Measurements from ENCODE around the gene NLN. TPM values are rescaled to one million over a fixed set of nuclear protein-coding genes. Genes with fewer than 3 reads are reported as not detected.

NLN gene
- total and polyA plus RNA-seq, 12 donors = 1.5 to 17.4 (median 13.4) TPM

DNA sequence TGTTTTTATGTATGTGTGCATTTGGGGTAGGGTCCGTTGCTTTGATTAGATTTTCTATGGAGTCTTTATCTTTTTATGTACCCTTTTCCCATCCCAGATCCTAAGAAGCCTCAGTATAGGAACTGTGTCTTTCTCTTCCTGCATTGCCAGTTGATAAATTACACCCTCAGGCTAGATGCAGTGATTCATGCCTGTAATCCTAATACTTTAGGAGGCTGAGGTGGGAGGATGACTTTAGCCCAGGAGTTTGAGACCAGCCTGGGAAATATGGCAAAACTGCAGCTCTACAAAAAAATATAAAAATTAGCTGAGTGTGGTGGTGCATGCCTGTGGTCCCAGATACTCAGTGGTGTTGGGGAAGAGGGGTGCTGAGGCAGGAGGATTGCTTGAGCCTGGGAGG is 40.2 kb downstream of the NLN start:
- TF ChIP-seq, protein P1, sequence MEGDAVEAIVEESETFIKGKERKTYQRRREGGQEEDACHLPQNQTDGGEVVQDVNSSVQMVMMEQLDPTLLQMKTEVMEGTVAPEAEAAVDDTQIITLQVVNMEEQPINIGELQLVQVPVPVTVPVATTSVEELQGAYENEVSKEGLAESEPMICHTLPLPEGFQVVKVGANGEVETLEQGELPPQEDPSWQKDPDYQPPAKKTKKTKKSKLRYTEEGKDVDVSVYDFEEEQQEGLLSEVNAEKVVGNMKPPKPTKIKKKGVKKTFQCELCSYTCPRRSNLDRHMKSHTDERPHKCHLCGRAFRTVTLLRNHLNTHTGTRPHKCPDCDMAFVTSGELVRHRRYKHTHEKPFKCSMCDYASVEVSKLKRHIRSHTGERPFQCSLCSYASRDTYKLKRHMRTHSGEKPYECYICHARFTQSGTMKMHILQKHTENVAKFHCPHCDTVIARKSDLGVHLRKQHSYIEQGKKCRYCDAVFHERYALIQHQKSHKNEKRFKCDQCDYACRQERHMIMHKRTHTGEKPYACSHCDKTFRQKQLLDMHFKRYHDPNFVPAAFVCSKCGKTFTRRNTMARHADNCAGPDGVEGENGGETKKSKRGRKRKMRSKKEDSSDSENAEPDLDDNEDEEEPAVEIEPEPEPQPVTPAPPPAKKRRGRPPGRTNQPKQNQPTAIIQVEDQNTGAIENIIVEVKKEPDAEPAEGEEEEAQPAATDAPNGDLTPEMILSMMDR (IDR thresholded peaks at IDR 0.05) = no peak
- H3K4me3 ChIP-seq = no peak overlapping the region
- WGBS, 2 donors = 87 to 90% methylated on average over 1 of the region's 1 CpG
- H3K4me1 ChIP-seq = peaks cover 0 to 13% (median 4%) of the 10 kb centered on the region in 9 donors
- no peaks in the 10 kb centered on the region for H3K27me3 ChIP-seq
- intact Hi-C loops (cut with DNase I) = loop anchor here in 1 of 10 donors (5.0 kb wide), 1 partner anchor 410 kb away; no protein-coding TSS in a partner anchor
- H3K36me3 ChIP-seq = peaks cover 0 to 21% (median 0%) of the 10 kb centered on the region in 9 donors
- no peak for ATAC-seq
- no peak for DNase-seq
- H3K9me3 ChIP-seq = no peaks in the 10 kb centered on the region
- H3K27ac ChIP-seq = no peak overlapping the region

DNA sequence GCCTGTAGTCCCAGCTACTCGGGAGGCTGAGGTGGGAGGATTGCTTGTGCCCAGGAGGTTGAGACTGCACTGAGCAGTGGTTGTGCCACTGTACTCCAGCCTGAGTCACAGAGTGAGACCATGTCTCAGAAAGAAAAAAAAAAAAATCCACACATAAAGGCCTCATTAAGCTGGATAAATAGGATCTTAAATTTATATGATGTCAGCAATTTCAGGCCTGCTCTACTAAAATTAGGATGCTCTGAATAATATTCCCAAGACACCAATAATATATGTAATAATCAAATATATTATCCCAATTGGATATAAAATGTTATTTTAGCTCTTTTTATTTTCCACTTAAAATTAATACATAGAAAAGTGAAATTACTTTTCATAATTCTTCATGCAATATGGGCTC is 43.6 kb downstream of the NLN start:
- ATAC-seq = no peak
- intact Hi-C loops (cut with DNase I) = no loop called here
- TF ChIP-seq, protein P1 (IDR thresholded peaks at IDR 0.05) = no peak

DNA sequence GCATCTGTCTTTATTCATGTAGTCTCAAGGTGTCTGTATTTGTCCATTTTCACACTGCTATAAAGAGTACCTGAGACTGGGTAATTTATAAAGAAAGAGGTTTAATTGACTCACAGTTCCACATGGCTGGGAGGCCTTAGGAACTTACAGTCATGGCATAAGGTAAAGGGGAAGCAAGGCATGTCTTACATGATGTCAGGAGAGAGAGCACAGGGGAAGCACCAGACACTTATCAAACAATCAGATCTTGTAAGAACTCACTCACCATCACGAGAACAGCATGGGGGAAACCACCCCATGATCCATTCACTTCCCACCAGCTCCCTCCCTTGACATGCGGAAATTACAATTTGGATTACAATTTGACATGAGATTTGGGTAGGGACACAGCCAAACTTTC is 44.2 kb downstream of the NLN start:
- peaks cover 0 to 4% (median 0%) of the 10 kb centered on the region in 9 donors for H3K36me3 ChIP-seq
- no peak overlapping the region for H3K4me3 ChIP-seq
- no peaks in the 10 kb centered on the region for H3K9me3 ChIP-seq
- H3K27ac ChIP-seq = no peak overlapping the region
- DNase-seq (no peak), ATAC-seq (no peak)
- intact Hi-C loops (cut with DNase I) = no loop called here
- H3K4me1 ChIP-seq = peaks cover 0 to 4% (median 3%) of the 10 kb centered on the region in 9 donors
- TF ChIP-seq, protein P1 (IDR thresholded peaks at IDR 0.05) = no peak
- no peaks in the 10 kb centered on the region for H3K27me3 ChIP-seq
- 70 to 90% methylated on average over 2 of the region's 2 CpGs for WGBS, 2 donors

More for the DNA sequence above, 43.6 kb downstream of the NLN start:
- no peak overlapping the region for H3K27ac ChIP-seq
- H3K27me3 ChIP-seq = no peaks in the 10 kb centered on the region
- no peak overlapping the region for H3K4me3 ChIP-seq
- H3K4me1 ChIP-seq = peaks cover 0 to 10% (median 4%) of the 10 kb centered on the region in 9 donors
- H3K36me3 ChIP-seq = peaks cover 0 to 4% (median 0%) of the 10 kb centered on the region in 9 donors
- H3K9me3 ChIP-seq = no peaks in the 10 kb centered on the region
- WGBS, 2 donors = 100% methylated on average over 1 of the region's 1 CpG
- no peak for DNase-seq

DNA sequence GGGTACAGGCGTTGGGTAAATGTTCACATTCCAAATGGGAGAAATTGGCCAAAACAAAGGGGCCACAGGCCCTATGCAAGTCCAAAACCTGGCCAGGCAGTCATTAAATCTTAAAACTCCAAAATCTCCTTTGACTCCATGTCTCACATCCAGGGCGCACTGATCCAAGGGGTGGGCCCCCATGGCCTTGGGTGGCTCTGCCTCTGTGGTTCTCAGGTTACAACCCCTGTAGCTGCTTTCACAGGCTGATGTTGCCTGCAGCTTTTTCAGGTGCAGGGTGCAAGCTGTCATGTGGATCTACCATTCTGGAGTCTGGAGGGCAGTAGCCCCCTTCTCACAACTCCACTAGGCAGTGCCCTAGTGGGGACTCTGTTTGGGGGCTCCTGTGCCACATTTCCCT is 44.8 kb downstream of the NLN start:
- Histone ChIP-seq H3K27me3 (no peaks in the 10 kb centered on the region), H3K4me3 (no peak overlapping the region), H3K36me3 (peaks cover 0 to 4% (median 0%) of the 10 kb centered on the region in 9 donors), H3K9me3 (no peaks in the 10 kb centered on the region), H3K27ac (no peak overlapping the region), H3K4me1 (no peaks in the 10 kb centered on the region)
- intact Hi-C loops (cut with DNase I) = no loop called here
- WGBS, 2 donors = 99 to 100% methylated on average over 2 of the region's 2 CpGs
- TF ChIP-seq, protein P1 (IDR thresholded peaks at IDR 0.05) = no peak
- ATAC-seq = no peak
- DNase-seq = no peak
